Vagina (tissue), 2 donors: ENCODE results near the gene DLG2. TPM values are rescaled to one million over a fixed set of nuclear protein-coding genes. Genes with fewer than 3 reads are reported as not detected.

ENCODE experiments used
- DNase-seq, 2 donors: peaks; one replicate each; pipeline ENCODE4 v3.0.0-alpha.2; 2017; ENCODE audit errors: extremely low spot score in 2 of 2
- H3K27ac ChIP-seq: fragments of 200-600 bp; sonication (generic); one replicate; pipeline ENCODE4 v1.5.1; 2019
- H3K27me3 ChIP-seq: fragments of 200-600 bp; sonication (generic); one replicate; pipeline ENCODE4 v1.5.1; 2019
- H3K36me3 ChIP-seq, 2 donors: fragments of 200-600 bp; sonication (generic); one replicate each; pipeline ENCODE4 v1.5.1; 2017 to 2019
- H3K4me1 ChIP-seq: fragments of 200-600 bp; sonication (generic); one replicate; pipeline ENCODE4 v1.5.1; 2019
- H3K4me3 ChIP-seq, 2 donors: fragments of 200-600 bp; sonication (generic); 1 replicate in 1 of 2; 2 replicates in 1 of 2; pipeline ENCODE4 v1.5.1; 2016 to 2019
- H3K9me3 ChIP-seq: fragments of 200-600 bp; sonication (generic); one replicate; pipeline ENCODE4 v1.5.1; 2019
- POLR2A ChIP-seq, 2 donors: fragments of 450-650 bp; IDR thresholded peaks; one replicate each; pipeline ENCODE4 v1.6.1; 2017; ENCODE audit warnings: antibody characterized with exemption in 2 of 2, mild to moderate bottlenecking in 2 of 2, moderate library complexity in 2 of 2
- POLR2AphosphoS5 ChIP-seq, 2 donors: sonication (generic); formaldehyde crosslinking; IDR thresholded peaks; one replicate each; pipeline ENCODE4 v1.9.0; 2017; ENCODE audit warnings: antibody characterized with exemption in 2 of 2, mild to moderate bottlenecking in 2 of 2, low read depth in 1 of 2; ENCODE audit not compliant: insufficient read depth in 1 of 2
- intact Hi-C: fragments of 100-400 bp; cut with DNase I; formaldehyde crosslinking; loops from one replicate; pipeline ENCODE4 v1.15.1; 2023
- total RNA-seq: library from RNA; depleted of rRNA; stranded (reverse); fragments of >200 nt; gene quantifications from one replicate; pipeline ENCODE4 v1.2.3, GENCODE V29; 2016
- TF ChIP-seq, protein P1 (sequence below), 3 experiments: fragments of 450-650 bp in 2 of 3; fragments of 200-600 bp in 1 of 3; sonication (generic) in 1 of 3; IDR thresholded peaks; one replicate each; pipeline ENCODE4 v1.5.1; 2017 to 2019; ENCODE audit warnings: antibody characterized with exemption in 3 of 3, mild to moderate bottlenecking in 2 of 3, moderate library complexity in 2 of 3

The DLG2 gene
- total RNA-seq, 1 donor from 2014 or later, result 10.1 TPM

DNA sequence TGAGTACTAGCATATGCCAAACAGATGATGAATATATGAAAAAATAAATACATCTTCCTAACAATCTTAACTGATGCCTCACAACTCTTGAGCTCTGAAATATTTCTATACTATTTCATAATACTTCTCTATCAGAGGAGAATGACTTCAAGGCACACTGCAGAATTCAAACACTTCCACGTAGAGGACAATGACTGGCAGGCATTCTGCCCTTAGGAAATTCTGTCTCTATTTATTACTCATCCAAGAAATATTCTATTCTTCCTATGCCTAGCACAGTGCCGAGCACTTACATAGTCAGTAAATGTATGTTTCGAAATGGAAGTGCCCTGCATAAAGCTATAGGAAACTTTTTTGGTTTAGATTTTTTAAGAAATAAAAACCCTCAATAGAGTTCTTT lies 809.1 kb downstream of the DLG2 start:
- no peak for TF ChIP-seq POLR2AphosphoS5 (IDR thresholded peaks at IDR 0.05; ENCODE audit: insufficient read depth in 1 of 2, low read depth in 1 of 2)
- TF ChIP-seq, protein P1, sequence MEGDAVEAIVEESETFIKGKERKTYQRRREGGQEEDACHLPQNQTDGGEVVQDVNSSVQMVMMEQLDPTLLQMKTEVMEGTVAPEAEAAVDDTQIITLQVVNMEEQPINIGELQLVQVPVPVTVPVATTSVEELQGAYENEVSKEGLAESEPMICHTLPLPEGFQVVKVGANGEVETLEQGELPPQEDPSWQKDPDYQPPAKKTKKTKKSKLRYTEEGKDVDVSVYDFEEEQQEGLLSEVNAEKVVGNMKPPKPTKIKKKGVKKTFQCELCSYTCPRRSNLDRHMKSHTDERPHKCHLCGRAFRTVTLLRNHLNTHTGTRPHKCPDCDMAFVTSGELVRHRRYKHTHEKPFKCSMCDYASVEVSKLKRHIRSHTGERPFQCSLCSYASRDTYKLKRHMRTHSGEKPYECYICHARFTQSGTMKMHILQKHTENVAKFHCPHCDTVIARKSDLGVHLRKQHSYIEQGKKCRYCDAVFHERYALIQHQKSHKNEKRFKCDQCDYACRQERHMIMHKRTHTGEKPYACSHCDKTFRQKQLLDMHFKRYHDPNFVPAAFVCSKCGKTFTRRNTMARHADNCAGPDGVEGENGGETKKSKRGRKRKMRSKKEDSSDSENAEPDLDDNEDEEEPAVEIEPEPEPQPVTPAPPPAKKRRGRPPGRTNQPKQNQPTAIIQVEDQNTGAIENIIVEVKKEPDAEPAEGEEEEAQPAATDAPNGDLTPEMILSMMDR (IDR thresholded peaks at IDR 0.05), result no peak
- no peak for DNase-seq

DNA sequence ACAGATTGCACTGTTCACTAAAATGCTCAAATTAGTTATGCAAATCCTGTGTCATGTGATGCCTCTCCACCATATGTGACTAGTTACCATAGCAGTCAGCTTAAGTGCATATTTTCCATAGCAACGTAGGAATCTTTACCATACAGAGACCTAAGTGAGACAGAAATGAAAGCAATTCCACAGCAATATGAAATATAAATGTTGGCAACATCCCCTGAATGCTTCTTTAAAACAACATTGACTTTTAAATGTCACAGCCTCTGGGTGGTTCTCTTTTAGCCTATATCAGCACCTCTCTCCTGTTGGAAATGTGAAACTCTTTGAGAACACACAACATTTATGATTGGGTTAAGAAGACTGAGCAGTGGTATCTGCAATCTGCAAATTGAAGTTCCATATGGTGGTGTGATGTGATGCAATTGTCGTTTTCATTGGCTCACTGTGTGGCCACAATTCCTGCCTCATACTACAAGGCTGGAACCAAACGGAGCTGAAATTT lies 814.6 kb downstream of the DLG2 start:
- H3K27me3 ChIP-seq, result no peaks in the 10 kb centered on the region
- no peaks in the 10 kb centered on the region for H3K36me3 ChIP-seq
- no peaks in the 10 kb centered on the region for H3K4me1 ChIP-seq
- H3K27ac ChIP-seq, result no peak overlapping the region
- DNase-seq, result no peak
- H3K9me3 ChIP-seq, result no peaks in the 10 kb centered on the region
- no peak for TF ChIP-seq POLR2AphosphoS5 (IDR thresholded peaks at IDR 0.05; ENCODE audit: insufficient read depth in 1 of 2, low read depth in 1 of 2)
- TF ChIP-seq, protein P1 (IDR thresholded peaks at IDR 0.05), result no peak
- TF ChIP-seq POLR2A (IDR thresholded peaks at IDR 0.05), result no peak
- intact Hi-C loops, result no loop called here
- no peak overlapping the region for H3K4me3 ChIP-seq

More for the DNA sequence above, 809.1 kb downstream of the DLG2 start:
- Histone ChIP-seq H3K4me1 (no peaks in the 10 kb centered on the region), H3K9me3 (no peaks in the 10 kb centered on the region), H3K36me3 (no peaks in the 10 kb centered on the region), H3K27me3 (no peaks in the 10 kb centered on the region), H3K4me3 (no peak overlapping the region), H3K27ac (no peak overlapping the region)
- intact Hi-C loops, result no loop called here

DNA sequence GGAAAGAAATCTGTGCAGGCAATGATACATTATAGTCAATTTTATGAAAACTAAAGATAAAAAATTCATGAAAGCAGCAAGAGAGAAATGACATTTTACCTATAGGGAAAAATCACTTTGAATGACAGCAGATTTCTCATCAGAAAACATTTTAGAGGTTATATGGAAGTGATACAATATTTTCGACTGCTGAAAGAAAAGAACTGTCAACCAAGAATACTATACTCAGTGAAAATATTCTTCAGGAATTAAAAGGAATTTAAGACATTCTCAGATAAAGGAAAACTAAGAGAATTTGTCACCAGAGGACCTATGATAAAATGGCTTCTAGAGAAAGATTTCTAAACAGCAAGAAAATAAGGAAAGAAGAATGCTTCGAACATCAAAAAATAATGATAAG lies 820.8 kb downstream of the DLG2 start:
- no peak for DNase-seq
- H3K4me3 ChIP-seq, result no peak overlapping the region
- no peak overlapping the region for H3K27ac ChIP-seq
- no peaks in the 10 kb centered on the region for H3K27me3 ChIP-seq
- no peaks in the 10 kb centered on the region for H3K9me3 ChIP-seq
- H3K36me3 ChIP-seq, result no peaks in the 10 kb centered on the region
- intact Hi-C loops, result no loop called here
- no peak for TF ChIP-seq POLR2A (IDR thresholded peaks at IDR 0.05)
- no peaks in the 10 kb centered on the region for H3K4me1 ChIP-seq

DNA sequence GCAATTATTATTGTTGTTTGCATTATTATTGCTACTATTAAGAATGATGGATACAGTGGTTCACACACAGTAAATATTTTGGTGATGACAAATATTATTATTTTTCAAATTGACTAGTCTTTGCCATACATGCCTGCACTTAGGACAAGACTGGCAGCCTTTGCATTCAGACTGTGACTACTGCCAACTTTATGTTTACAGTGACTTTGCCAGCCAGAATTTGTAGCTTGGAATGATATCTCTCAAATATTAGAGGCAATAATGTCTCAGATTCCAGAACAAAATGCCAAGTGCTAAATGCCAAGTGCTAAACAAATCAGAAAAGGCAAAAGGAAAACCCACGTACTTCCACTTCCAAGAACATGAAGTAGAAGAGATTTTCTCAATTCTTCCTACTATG lies 823.1 kb downstream of the DLG2 start:
- TF ChIP-seq POLR2A (IDR thresholded peaks at IDR 0.05) (no peak), POLR2AphosphoS5 (IDR thresholded peaks at IDR 0.05; ENCODE audit: insufficient read depth in 1 of 2, low read depth in 1 of 2) (no peak)
- TF ChIP-seq, protein P1 (IDR thresholded peaks at IDR 0.05), result no peak
- intact Hi-C loops, result no loop called here
- DNase-seq, result no peak
- Histone ChIP-seq H3K27ac (no peak overlapping the region), H3K27me3 (no peaks in the 10 kb centered on the region), H3K9me3 (no peaks in the 10 kb centered on the region), H3K4me3 (no peak overlapping the region), H3K4me1 (no peaks in the 10 kb centered on the region), H3K36me3 (no peaks in the 10 kb centered on the region)

DNA sequence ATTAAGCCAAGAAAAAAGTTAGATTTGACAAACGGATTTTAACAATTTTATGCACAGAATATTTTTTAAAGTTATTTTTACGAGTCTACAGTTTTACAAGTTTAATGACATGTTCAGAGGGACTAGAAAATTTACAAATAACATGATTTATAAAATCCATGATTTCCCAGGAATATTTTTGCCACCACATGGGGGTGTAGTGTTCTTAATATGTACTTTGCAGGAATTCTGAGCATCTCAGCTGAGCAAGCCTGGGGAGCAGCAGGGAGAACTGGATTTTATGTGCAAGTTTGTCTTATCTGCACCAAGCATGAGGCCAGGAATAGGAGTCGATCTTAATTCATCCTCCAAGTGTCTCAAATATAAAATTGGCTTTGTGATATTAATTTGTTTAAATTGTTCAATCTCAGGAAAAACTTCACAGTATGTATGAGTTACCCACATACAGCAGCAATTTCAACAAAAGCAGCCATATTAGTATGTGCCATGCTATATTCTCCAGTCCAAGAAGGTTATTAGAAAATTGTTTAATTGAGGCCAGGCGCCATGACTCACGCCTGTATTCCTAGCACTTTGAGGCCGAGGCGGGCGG lies 826.3 kb downstream of the DLG2 start:
- Histone ChIP-seq H3K36me3 (no peaks in the 10 kb centered on the region), H3K27me3 (no peaks in the 10 kb centered on the region), H3K4me1 (no peaks in the 10 kb centered on the region), H3K27ac (no peak overlapping the region), H3K4me3 (no peak overlapping the region), H3K9me3 (no peaks in the 10 kb centered on the region)
- intact Hi-C loops, result no loop called here
- DNase-seq, result no peak
- TF ChIP-seq, protein P1 (IDR thresholded peaks at IDR 0.05), result no peak
- TF ChIP-seq POLR2A (IDR thresholded peaks at IDR 0.05) (no peak), POLR2AphosphoS5 (IDR thresholded peaks at IDR 0.05; ENCODE audit: insufficient read depth in 1 of 2, low read depth in 1 of 2) (no peak)
